HUES64 (cell line): ENCODE results near the gene TMEM45A.

ENCODE experiments used
- H3K27ac ChIP-seq: 2 replicates; pipeline ENCODE4 v1.7.0; 2013; ENCODE audit warnings: low read depth, low read length, inconsistent platforms
- H3K27me3 ChIP-seq: 2 replicates; pipeline ENCODE4 v1.6.1; 2013; ENCODE audit warnings: mild to moderate bottlenecking, low read length; ENCODE audit not compliant: insufficient read depth
- H3K36me3 ChIP-seq: 2 replicates; pipeline ENCODE4 v1.6.1; 2013; ENCODE audit warnings: mild to moderate bottlenecking, low read length; ENCODE audit not compliant: insufficient read depth
- H3K4me1 ChIP-seq: 2 replicates; pipeline ENCODE4 v1.6.1; 2013; ENCODE audit warnings: mild to moderate bottlenecking, low read length, moderate library complexity; ENCODE audit not compliant: insufficient read depth
- H3K4me3 ChIP-seq: 2 replicates; pipeline ENCODE4 v1.5.1; 2013; ENCODE audit warnings: mild to moderate bottlenecking, low read length, moderate library complexity
- H3K9ac ChIP-seq: 2 replicates; pipeline ENCODE4 v1.6.1; 2013; ENCODE audit warnings: mild to moderate bottlenecking, low read depth, low read length
- H3K9me3 ChIP-seq: 2 replicates; pipeline ENCODE4 v1.6.1; 2013; ENCODE audit warnings: low read depth, low read length; ENCODE audit not compliant: insufficient read depth
- WGBS: fragments of 150-250, 120-280 bp; methylation state at CpG from one replicate; pipeline ENCODE4 v1.1.7; 2013; ENCODE audit warnings: missing lambda C conversion rate; 5-methylcytosine and 5-hydroxymethylcytosine counted together

TMEM45A gene

DNA sequence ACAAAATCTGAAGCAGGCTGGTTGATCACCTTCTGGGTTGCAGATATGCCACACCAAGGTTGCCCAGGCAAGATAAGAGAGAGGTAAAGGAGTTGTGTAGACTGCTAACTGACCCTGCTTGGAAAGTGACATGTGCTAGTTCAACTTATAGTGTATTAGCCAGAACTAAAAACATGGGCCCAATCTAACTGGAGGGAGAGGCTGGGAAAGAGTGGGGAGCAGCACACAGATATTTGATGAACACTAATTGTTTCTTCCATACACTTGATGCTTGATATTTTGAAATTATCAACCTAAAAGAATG, 61.9 kb downstream of the TMEM45A start:
- no peaks in the 10 kb centered on the region for H3K9me3 ChIP-seq
- H3K9ac ChIP-seq: no peak overlapping the region
- H3K27me3 ChIP-seq: no peaks in the 10 kb centered on the region
- H3K4me3 ChIP-seq: no peak overlapping the region
- no peaks in the 10 kb centered on the region for H3K36me3 ChIP-seq
- H3K4me1 ChIP-seq: no peaks in the 10 kb centered on the region
- no peak overlapping the region for H3K27ac ChIP-seq

DNA sequence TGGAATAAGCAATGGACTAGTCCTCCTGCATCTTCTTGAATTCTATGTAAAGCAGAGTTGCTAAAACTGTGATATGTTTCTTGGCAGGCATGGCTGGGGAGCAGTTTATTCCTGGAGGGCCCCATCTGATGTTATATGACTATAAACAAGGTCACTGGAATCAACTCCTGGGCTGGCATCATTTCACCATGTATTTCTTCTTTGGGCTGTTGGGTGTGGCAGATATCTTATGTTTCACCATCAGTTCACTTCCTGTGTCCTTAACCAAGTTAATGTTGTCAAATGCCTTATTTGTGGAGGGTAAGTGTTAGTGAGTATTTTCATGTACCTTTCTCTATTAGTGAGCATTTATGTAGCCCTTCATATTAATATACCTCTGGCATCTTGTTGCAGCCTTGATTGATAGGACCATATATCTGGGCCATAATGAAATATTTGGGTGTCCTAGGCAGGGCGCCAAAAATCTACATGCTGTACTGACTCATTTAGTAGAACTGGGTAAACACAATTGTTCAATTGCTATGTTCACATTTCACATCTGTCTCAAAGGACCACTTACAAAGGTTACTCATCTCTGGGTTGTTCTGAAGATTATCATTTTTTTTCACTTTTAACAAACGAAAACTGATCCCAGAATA, 64.4 kb downstream of the TMEM45A start:
- Histone ChIP-seq H3K27me3 (no peaks in the 10 kb centered on the region), H3K9me3 (no peaks in the 10 kb centered on the region), H3K27ac (no peak overlapping the region), H3K9ac (no peak overlapping the region), H3K4me1 (peaks cover 16% of the 10 kb centered on the region), H3K36me3 (no peaks in the 10 kb centered on the region), H3K4me3 (no peak overlapping the region)
- WGBS: 85% methylated on average over 2 of the region's 2 CpGs

DNA sequence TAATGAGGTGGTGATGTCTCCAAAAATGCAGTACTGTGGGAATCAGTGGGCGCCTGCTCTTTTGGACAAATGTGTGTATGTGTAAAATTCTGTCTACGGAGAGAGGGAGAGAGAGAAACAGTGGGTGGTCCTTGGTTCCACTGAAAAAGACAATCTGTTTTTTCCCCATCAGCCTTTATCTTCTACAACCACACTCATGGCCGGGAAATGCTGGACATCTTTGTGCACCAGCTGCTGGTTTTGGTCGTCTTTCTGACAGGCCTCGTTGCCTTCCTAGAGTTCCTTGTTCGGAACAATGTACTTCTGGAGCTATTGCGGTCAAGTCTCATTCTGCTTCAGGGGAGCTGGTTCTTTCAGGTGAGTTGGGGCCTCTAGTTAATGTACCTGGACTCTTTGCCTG, 65.8 kb downstream of the TMEM45A start:
- H3K9ac ChIP-seq: no peak overlapping the region
- no peaks in the 10 kb centered on the region for H3K27me3 ChIP-seq
- H3K4me3 ChIP-seq: no peak overlapping the region
- WGBS: 92% methylated on average over 7 of the region's 7 CpGs
- H3K36me3 ChIP-seq: no peaks in the 10 kb centered on the region
- no peak overlapping the region for H3K27ac ChIP-seq
- no peaks in the 10 kb centered on the region for H3K9me3 ChIP-seq
- peaks cover 25% of the 10 kb centered on the region for H3K4me1 ChIP-seq

DNA sequence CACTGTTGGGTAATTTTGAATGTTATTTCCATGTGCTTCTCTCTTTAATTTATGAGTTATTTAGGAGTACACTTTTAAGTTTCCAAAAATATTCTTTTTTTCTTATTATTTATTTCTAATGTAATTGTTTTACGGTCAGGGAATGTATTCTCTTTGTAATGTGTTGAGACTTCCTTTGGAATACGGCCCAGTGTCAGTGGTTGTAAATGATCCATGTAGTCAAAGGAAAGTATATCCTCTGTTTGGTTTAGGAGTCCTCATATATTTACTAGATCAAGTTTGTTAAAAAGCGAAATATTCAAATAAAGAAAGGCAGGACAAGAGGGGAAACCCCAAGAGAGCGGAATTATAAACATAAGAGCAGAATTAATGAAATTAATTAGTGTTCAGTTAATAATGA, 68.0 kb downstream of the TMEM45A start:
- H3K27me3 ChIP-seq: no peaks in the 10 kb centered on the region
- H3K36me3 ChIP-seq: no peaks in the 10 kb centered on the region
- H3K9ac ChIP-seq: no peak overlapping the region
- no peak overlapping the region for H3K4me3 ChIP-seq
- peaks cover 25% of the 10 kb centered on the region for H3K4me1 ChIP-seq
- H3K27ac ChIP-seq: no peak overlapping the region
- H3K9me3 ChIP-seq: no peaks in the 10 kb centered on the region
- 87% methylated on average over 3 of the region's 4 CpGs for WGBS

DNA sequence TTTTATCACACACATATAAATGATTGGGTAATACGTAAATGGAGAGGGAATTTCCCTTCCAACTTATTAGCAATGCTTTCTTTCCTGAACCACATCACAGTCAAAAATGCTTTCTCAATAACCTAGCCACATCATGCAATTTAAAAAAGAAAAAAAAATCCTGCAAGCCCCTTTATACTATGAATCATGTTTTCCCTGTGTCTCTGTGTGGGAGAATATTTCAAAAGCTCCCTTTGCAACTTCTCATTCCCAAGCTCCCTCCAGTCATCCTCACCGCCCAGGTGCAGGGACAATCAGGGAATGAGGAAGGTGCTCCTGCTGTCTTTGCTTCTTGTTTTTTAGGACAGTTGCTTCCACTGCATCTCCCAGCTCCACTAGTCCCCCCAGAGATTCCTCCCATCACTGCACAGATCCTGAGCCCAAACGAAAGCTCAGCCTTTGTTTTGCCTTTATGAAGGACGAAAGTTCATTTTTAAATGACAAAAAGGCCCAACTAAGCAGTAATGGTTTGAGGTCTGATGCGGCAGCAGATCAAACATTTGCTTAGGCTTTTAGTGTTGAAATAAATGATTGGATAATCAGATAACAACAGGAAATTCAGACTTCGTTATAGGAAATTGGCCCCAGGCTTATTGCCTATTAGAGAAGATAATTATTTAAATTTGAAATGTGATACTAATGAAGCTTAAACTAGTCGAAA, 69.2 kb downstream of the TMEM45A start:
- Histone ChIP-seq H3K27ac (peak overlapping the region; percentile 29), H3K9me3 (no peaks in the 10 kb centered on the region), H3K27me3 (no peaks in the 10 kb centered on the region), H3K36me3 (no peaks in the 10 kb centered on the region), H3K4me3 (no peak overlapping the region), H3K4me1 (peaks cover 25% of the 10 kb centered on the region), H3K9ac (no peak overlapping the region)
- WGBS: 51% methylated on average over 7 of the region's 7 CpGs

DNA sequence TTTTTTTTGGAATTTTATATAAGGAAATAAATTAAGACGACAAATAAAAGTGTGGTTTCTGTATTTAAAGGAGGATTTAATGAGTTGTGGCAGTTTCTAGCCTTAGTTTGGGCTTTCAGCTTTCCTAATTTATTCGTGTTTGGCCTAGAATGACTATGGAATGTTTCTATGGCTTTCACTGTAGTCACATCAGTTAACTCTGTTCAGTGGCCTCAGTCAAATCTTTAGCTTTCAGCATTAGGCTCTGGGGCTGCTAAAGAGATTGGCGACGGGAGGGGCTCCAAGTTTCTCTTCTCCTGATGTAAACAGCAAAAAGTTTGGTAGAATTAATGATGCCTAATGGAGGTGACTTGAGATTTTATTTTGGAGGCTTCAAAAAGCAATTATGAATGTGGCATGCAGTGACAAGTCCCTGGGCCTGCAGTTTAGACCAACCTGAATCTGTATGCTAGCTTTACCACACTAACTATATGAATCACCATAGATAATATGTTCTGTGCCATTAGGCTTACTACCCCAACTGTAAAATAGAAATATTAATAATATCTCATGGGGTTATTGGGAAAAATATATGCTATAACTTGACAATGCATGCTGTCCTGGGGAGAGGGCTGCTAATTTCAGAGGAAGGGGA, 69.9 kb downstream of the TMEM45A start:
- WGBS: 76% methylated on average over 4 of the region's 4 CpGs
- H3K9ac ChIP-seq: no peak overlapping the region

DNA sequence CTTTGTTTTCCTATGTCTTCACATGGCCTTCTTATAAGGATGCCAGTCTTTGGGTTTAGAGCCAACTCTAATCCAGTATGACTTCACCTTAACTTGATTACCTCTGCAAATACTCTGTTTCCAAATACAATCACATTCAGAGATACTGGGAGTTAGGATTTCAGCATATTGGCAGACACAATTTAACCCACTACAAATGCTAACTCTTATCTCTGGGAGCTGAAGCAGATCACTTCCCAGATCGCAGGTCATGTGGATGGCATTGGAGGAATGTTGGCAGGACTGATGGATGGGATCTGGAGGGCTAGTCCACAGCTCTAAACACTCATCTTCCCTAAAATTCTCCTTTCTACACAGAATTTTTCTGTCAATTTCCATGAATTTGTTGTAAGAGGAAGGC, 70.8 kb downstream of the TMEM45A start:
- H3K4me1 ChIP-seq: peaks cover 25% of the 10 kb centered on the region
- H3K36me3 ChIP-seq: no peaks in the 10 kb centered on the region
- H3K27me3 ChIP-seq: no peaks in the 10 kb centered on the region
- no peak overlapping the region for H3K4me3 ChIP-seq
- no CpG with 5 or more reads among the region's 1 CpG for WGBS
- no peak overlapping the region for H3K27ac ChIP-seq
- no peaks in the 10 kb centered on the region for H3K9me3 ChIP-seq
- no peak overlapping the region for H3K9ac ChIP-seq

More for the DNA sequence above, 69.9 kb downstream of the TMEM45A start:
- no peaks in the 10 kb centered on the region for H3K27me3 ChIP-seq
- H3K4me1 ChIP-seq: peaks cover 25% of the 10 kb centered on the region
- no peak overlapping the region for H3K4me3 ChIP-seq
- no peak overlapping the region for H3K27ac ChIP-seq
- H3K9me3 ChIP-seq: no peaks in the 10 kb centered on the region
- H3K36me3 ChIP-seq: no peaks in the 10 kb centered on the region

DNA sequence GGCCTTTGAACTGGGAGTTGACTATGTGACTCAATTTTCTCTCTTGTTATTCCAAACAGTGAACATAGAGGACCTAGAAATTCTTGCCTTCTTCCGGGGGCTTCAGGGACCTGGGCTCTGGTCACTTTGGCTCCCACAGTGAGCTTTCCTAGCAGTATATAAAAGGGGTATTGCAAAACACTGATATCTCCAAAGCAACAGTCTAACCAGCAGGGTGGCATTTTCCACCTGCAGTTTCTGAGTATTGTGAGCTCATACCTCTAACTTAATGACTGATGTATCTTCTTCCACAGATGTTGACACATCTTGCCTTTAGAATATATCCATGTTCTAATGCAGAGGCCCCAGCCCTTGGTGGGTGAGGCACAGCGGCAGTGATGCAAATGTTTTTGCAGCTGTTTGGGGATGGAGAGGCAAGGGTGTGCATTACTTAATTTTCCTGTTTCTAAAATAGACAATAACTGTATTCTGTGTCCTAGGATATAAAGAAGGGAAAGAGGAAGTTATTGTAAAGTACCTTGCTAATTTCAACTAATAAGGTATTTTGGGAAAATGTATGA, 71.3 kb downstream of the TMEM45A start:
- 100% methylated on average over 2 of the region's 2 CpGs for WGBS
- Histone ChIP-seq H3K27me3 (no peaks in the 10 kb centered on the region), H3K36me3 (no peaks in the 10 kb centered on the region), H3K4me3 (no peak overlapping the region), H3K4me1 (peaks cover 25% of the 10 kb centered on the region), H3K9ac (no peak overlapping the region), H3K27ac (no peak overlapping the region), H3K9me3 (no peaks in the 10 kb centered on the region)

DNA sequence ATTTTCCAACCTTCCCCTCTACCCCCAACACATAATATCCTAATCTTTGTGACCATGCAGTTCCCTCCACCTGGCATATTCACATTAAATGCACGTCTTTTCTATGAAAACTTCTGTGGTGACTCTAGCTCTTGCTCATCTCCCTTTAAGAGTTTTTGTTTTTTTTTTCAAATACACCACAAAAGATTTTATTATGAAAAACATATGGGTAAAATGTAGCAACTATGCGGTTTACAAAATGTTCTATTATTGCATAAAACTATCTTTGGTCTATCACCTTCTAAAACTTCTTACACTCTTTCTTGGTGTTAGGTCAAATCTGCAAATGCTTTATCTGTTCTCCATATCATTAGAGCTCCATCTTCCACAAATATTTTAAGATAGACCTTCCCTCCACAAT, 78.4 kb downstream of the TMEM45A start:
- no peaks in the 10 kb centered on the region for H3K27me3 ChIP-seq
- H3K9ac ChIP-seq: no peak overlapping the region
- no peak overlapping the region for H3K4me3 ChIP-seq
- no peaks in the 10 kb centered on the region for H3K9me3 ChIP-seq
- no peaks in the 10 kb centered on the region for H3K4me1 ChIP-seq
- no peak overlapping the region for H3K27ac ChIP-seq
- WGBS: 87% methylated on average over 2 of the region's 2 CpGs
- H3K36me3 ChIP-seq: no peaks in the 10 kb centered on the region

DNA sequence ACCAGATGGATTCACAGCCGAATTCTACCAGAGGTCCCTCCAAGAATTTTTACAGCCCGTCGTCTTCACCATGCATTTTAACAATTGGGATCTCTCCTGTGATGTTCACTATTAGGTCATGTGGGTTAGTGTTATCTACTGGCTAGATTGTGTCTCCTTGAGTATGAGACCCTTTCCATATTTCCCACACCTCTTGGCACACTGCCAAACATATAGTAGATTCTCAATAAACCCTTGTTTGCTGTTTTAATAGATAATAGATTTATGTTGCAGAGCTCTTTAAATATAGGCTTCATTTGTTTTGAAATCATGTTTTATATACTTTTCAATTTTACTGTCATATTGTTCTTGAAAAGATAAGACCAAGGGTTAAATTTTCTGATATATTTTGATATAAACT, 82.1 kb downstream of the TMEM45A start:
- H3K4me3 ChIP-seq: no peak overlapping the region
- no peak overlapping the region for H3K9ac ChIP-seq
- H3K36me3 ChIP-seq: no peaks in the 10 kb centered on the region
- WGBS: 95% methylated on average over 3 of the region's 3 CpGs
- H3K4me1 ChIP-seq: peaks cover 12% of the 10 kb centered on the region
- H3K9me3 ChIP-seq: no peaks in the 10 kb centered on the region
- no peak overlapping the region for H3K27ac ChIP-seq
- no peaks in the 10 kb centered on the region for H3K27me3 ChIP-seq

DNA sequence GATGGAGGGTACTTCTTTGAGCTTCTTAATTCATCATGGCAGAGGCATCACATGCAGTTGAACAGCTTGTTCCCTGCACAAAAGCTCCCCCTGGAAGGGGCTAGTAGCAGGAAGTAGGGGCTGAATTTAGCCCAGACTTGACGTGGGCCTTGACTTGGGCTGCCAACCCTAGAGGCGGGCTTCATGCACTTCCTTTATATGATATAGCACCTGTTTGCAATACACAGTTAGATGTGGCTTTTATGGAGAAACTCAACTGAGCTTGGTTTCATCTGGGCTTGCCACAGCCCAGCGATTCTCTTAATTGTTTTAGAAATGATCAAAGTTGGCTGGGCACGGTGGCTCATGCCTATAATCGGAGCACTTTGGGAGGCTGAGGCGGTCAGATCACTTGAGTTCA, 83.3 kb downstream of the TMEM45A start:
- Histone ChIP-seq H3K4me3 (no peak overlapping the region), H3K36me3 (no peaks in the 10 kb centered on the region), H3K4me1 (peaks cover 12% of the 10 kb centered on the region), H3K27me3 (no peaks in the 10 kb centered on the region), H3K9ac (no peak overlapping the region), H3K9me3 (no peaks in the 10 kb centered on the region), H3K27ac (no peak overlapping the region)
- 97% methylated on average over 6 of the region's 6 CpGs for WGBS
